HUES48 (cell line): ENCODE data around the gene MYBPC1.

ENCODE experiments used
- H3K27ac ChIP-seq: one replicate; pipeline ENCODE4 v1.7.0; 2013; ENCODE audit warnings: low read depth, low read length, inconsistent platforms
- H3K27me3 ChIP-seq: 2 replicates; pipeline ENCODE4 v1.6.1; 2013; ENCODE audit warnings: mild to moderate bottlenecking, low read length; ENCODE audit not compliant: control insufficient read depth, insufficient read depth
- H3K36me3 ChIP-seq: 2 replicates; pipeline ENCODE4 v1.6.1; 2013; ENCODE audit warnings: low read length; ENCODE audit not compliant: control insufficient read depth, insufficient read depth
- H3K4me1 ChIP-seq: 2 replicates; pipeline ENCODE4 v1.6.1; 2013; ENCODE audit warnings: mild to moderate bottlenecking, low read length; ENCODE audit not compliant: control insufficient read depth, insufficient read depth
- H3K4me3 ChIP-seq: 2 replicates; pipeline ENCODE4 v1.5.1; 2013; ENCODE audit warnings: mild to moderate bottlenecking, low read depth, low read length
- H3K9ac ChIP-seq: 2 replicates; pipeline ENCODE4 v1.6.1; 2013; ENCODE audit warnings: mild to moderate bottlenecking, low read depth, low read length, moderate library complexity
- H3K9me3 ChIP-seq: 2 replicates; pipeline ENCODE4 v1.6.1; 2013; ENCODE audit warnings: low read length; ENCODE audit not compliant: control insufficient read depth, insufficient read depth

MYBPC1 gene

GRCh38 chr12:101573743-101574142 lies 21.0 kb upstream of the MYBPC1 start:
- H3K9ac ChIP-seq, result no peak overlapping the region
- H3K27ac ChIP-seq, result no peak overlapping the region
- no peaks in the 10 kb centered on the region for H3K27me3 ChIP-seq
- peaks cover 10% of the 10 kb centered on the region; the same call in 1 of the 2 replicates for H3K4me1 ChIP-seq
- no peaks in the 10 kb centered on the region for H3K9me3 ChIP-seq
- H3K4me3 ChIP-seq, result no peak overlapping the region
- H3K36me3 ChIP-seq, result no peaks in the 10 kb centered on the region

GRCh38 chr12:101578417-101578816 lies 16.4 kb upstream of the MYBPC1 start:
- Histone ChIP-seq H3K27me3 (no peaks in the 10 kb centered on the region), H3K4me3 (no peak overlapping the region), H3K4me1 (peaks cover 8% of the 10 kb centered on the region; the same call in 1 of the 2 replicates)

GRCh38 chr12:101581190-101581589 lies 13.6 kb upstream of the MYBPC1 start:
- Histone ChIP-seq H3K4me1 (peaks cover 8% of the 10 kb centered on the region; the same call in 1 of the 2 replicates), H3K36me3 (no peaks in the 10 kb centered on the region), H3K9me3 (no peaks in the 10 kb centered on the region), H3K9ac (no peak overlapping the region), H3K27me3 (no peaks in the 10 kb centered on the region), H3K4me3 (no peak overlapping the region), H3K27ac (peak overlapping the region; percentile 50)

More at GRCh38 chr12:101578417-101578816, 16.4 kb upstream of the MYBPC1 start:
- no peaks in the 10 kb centered on the region for H3K9me3 ChIP-seq
- no peaks in the 10 kb centered on the region for H3K36me3 ChIP-seq
- no peak overlapping the region for H3K9ac ChIP-seq
- no peak overlapping the region for H3K27ac ChIP-seq

GRCh38 chr12:101582937-101583336 lies 11.8 kb upstream of the MYBPC1 start:
- Histone ChIP-seq H3K4me1 (peaks cover 8% of the 10 kb centered on the region; the same call in 1 of the 2 replicates), H3K27ac (no peak overlapping the region), H3K27me3 (no peaks in the 10 kb centered on the region), H3K9ac (no peak overlapping the region), H3K36me3 (no peaks in the 10 kb centered on the region), H3K9me3 (no peaks in the 10 kb centered on the region), H3K4me3 (no peak overlapping the region)

GRCh38 chr12:101590383-101590782 lies 4.4 kb upstream of the MYBPC1 start:
- Histone ChIP-seq H3K9ac (no peak overlapping the region), H3K4me1 (no peaks in the 10 kb centered on the region), H3K36me3 (no peaks in the 10 kb centered on the region), H3K27me3 (no peaks in the 10 kb centered on the region), H3K9me3 (no peaks in the 10 kb centered on the region), H3K4me3 (no peak overlapping the region), H3K27ac (no peak overlapping the region)

GRCh38 chr12:101591781-101592180 lies 3.0 kb upstream of the MYBPC1 start:
- H3K27ac ChIP-seq, result no peak overlapping the region
- no peaks in the 10 kb centered on the region for H3K36me3 ChIP-seq
- H3K9me3 ChIP-seq, result no peaks in the 10 kb centered on the region
- H3K27me3 ChIP-seq, result no peaks in the 10 kb centered on the region
- no peak overlapping the region for H3K4me3 ChIP-seq
- H3K4me1 ChIP-seq, result peaks cover 6% of the 10 kb centered on the region; the same call in 1 of the 2 replicates
- no peak overlapping the region for H3K9ac ChIP-seq

GRCh38 chr12:101592448-101592847 lies 2.3 kb upstream of the MYBPC1 start:
- H3K4me3 ChIP-seq, result no peak overlapping the region
- H3K9ac ChIP-seq, result no peak overlapping the region
- H3K36me3 ChIP-seq, result no peaks in the 10 kb centered on the region
- H3K27ac ChIP-seq, result no peak overlapping the region
- no peaks in the 10 kb centered on the region for H3K27me3 ChIP-seq
- H3K4me1 ChIP-seq, result peaks cover 8% of the 10 kb centered on the region; the same call in 1 of the 2 replicates
- no peaks in the 10 kb centered on the region for H3K9me3 ChIP-seq

- Histone ChIP-seq H3K9ac (no peak overlapping the region), H3K27me3 (no peaks in the 10 kb centered on the region), H3K9me3 (no peaks in the 10 kb centered on the region), H3K36me3 (no peaks in the 10 kb centered on the region), H3K4me3 (no peak overlapping the region), H3K4me1 (peaks cover 8% of the 10 kb centered on the region; the same call in 1 of the 2 replicates), H3K27ac (no peak overlapping the region)
These were observed 1.9 kb upstream of the MYBPC1 start for GRCh38 chr12:101592921-101593320.

- H3K4me3 ChIP-seq, result no peak overlapping the region
- H3K4me1 ChIP-seq, result peaks cover 16% of the 10 kb centered on the region
- H3K36me3 ChIP-seq, result no peaks in the 10 kb centered on the region
- H3K9me3 ChIP-seq, result no peaks in the 10 kb centered on the region
- no peaks in the 10 kb centered on the region for H3K27me3 ChIP-seq
- no peak overlapping the region for H3K27ac ChIP-seq
- H3K9ac ChIP-seq, result no peak overlapping the region
These were observed 1.4 kb downstream of the MYBPC1 start for GRCh38 chr12:101596172-101596571.

GRCh38 chr12:101597164-101597563 lies 2.4 kb downstream of the MYBPC1 start:
- H3K4me3 ChIP-seq, result no peak overlapping the region
- peaks cover 16% of the 10 kb centered on the region for H3K4me1 ChIP-seq
- H3K9me3 ChIP-seq, result no peaks in the 10 kb centered on the region
- H3K36me3 ChIP-seq, result no peaks in the 10 kb centered on the region
- H3K27ac ChIP-seq, result no peak overlapping the region
- H3K9ac ChIP-seq, result no peak overlapping the region
- H3K27me3 ChIP-seq, result no peaks in the 10 kb centered on the region

- H3K9ac ChIP-seq, result no peak overlapping the region
These were observed 3.7 kb downstream of the MYBPC1 start for GRCh38 chr12:101598483-101598882.

GRCh38 chr12:101599311-101599710 lies 4.5 kb downstream of the MYBPC1 start:
- Histone ChIP-seq H3K4me3 (no peak overlapping the region), H3K36me3 (no peaks in the 10 kb centered on the region), H3K27me3 (no peaks in the 10 kb centered on the region), H3K9ac (no peak overlapping the region), H3K4me1 (peaks cover 21% of the 10 kb centered on the region), H3K9me3 (no peaks in the 10 kb centered on the region), H3K27ac (peak overlapping the region; percentile 23)

More at GRCh38 chr12:101598483-101598882, 3.7 kb downstream of the MYBPC1 start:
- H3K27me3 ChIP-seq, result no peaks in the 10 kb centered on the region
- no peak overlapping the region for H3K4me3 ChIP-seq
- peaks cover 16% of the 10 kb centered on the region for H3K4me1 ChIP-seq
- no peaks in the 10 kb centered on the region for H3K9me3 ChIP-seq
- H3K27ac ChIP-seq, result no peak overlapping the region
- no peaks in the 10 kb centered on the region for H3K36me3 ChIP-seq
